ENCODE measurements around the gene ZNF423. TPM values are rescaled to one million over a fixed set of nuclear protein-coding genes. Genes with fewer than 3 reads are reported as not detected.

Gene ZNF423
- total and polyA plus RNA-seq, 9 of the 15 experiments (the other 6 are each of a cell fraction or from before 2014, with no cell fraction given) = not detected

- no peaks in the 10 kb centered on the region for H3K36me3 ChIP-seq (ENCODE audit: control insufficient read depth, insufficient read depth, low read length)
- no peak overlapping the region for H3K4me3 ChIP-seq
- DNase-seq (ENCODE audit: extremely low read depth in 1 of 4, low spot score in 3 of 4) (no peak), ATAC-seq (no peak), FAIRE-seq (no peak)
- no peak for TF ChIP-seq ZNF274 (IDR thresholded peaks at IDR 0.05; ENCODE audit: borderline replicate concordance, low read depth, low read length)
- TF ChIP-seq PHTF2 (CRISPR knock-in tag; IDR thresholded peaks at IDR 0.05) = no peak
- TF ChIP-seq ZNF316 (IDR thresholded peaks at IDR 0.05) = no peak
- TF ChIP-seq CREB3 (tag; conservative IDR thresholded peaks at IDR 0.05; ENCODE audit: low read depth) = no peak
- WGBS (ENCODE audit: insufficient coverage, low coverage, missing lambda C conversion rate) = 0% methylated on average over 5 of the region's 7 CpGs
- no peak overlapping the region for H3K4me2 ChIP-seq (ENCODE audit: insufficient read depth, low read length)
- H3K9ac ChIP-seq (ENCODE audit: insufficient read depth in 1 of 2, low read depth in 2 of 2, low read length in 2 of 2) = no peak overlapping the region; a peak in 1 of 4 replicates
- peaks cover 6 to 26% of the 10 kb centered on the region in 2 experiments; a peak in 4 of 5 replicates for H3K27me3 ChIP-seq (ENCODE audit: control insufficient read depth in 2 of 2, insufficient read depth in 2 of 2, low read length in 2 of 2)
- CTCF ChIA-PET (ENCODE audit: low intra/inter-chr PET ratio) = no interaction called here
- H3K79me2 ChIP-seq (ENCODE audit: control insufficient read depth, insufficient read depth, low read length) = no peaks in the 10 kb centered on the region
- H3K27ac ChIP-seq (ENCODE audit: extremely low read depth, low read depth, low read length) = no peak overlapping the region
- H2AFZ ChIP-seq (ENCODE audit: low read depth, low read length) = no peak overlapping the region
- POLR2A ChIA-PET = interaction anchor here (1.0 kb wide), 1 partner anchor 9 kb away, joined by 5 read pairs; no protein-coding TSS in a partner anchor
- H3K9me1 ChIP-seq (ENCODE audit: control insufficient read depth, insufficient read depth, low read length) = no peaks in the 10 kb centered on the region
- in situ Hi-C loops (cut with MboI) (no loop called here), intact Hi-C loops (cut with micrococcal nuclease) (no loop called here)
- H3K4me1 ChIP-seq (replicated peaks in 1 of 2; ENCODE audit: control insufficient read depth in 2 of 2, insufficient read depth in 2 of 2, low read length in 2 of 2) = peaks cover 0 to 6% of the 10 kb centered on the region in 2 experiments; a peak in 1 of 5 replicates
- BruUV-seq (replicated peaks) = no TSS peak
- peaks cover 5% of the 10 kb centered on the region; the same call in 1 of the 2 replicates for H4K20me1 ChIP-seq (replicated peaks; ENCODE audit: control insufficient read depth, insufficient read depth, low read length)
- H3K9me3 ChIP-seq (replicated peaks; ENCODE audit: control insufficient read depth, insufficient read depth, low read depth, low read length) = no peaks in the 10 kb centered on the region
Measured at GRCh38 chr16:49461517-49461951, 394.4 kb downstream of the ZNF423 start.
